HCT116 (cell line): ENCODE measurements around the gene DNAL4. TPM values are rescaled to one million over a fixed set of nuclear protein-coding genes. Genes with fewer than 3 reads are reported as not detected.

Experiments used
- ATAC-seq: fragments of 200-7000 bp; cut with Tn5 transposase; 2 replicates; pipeline ENCODE4 v1.9.1; 2020; ENCODE audit warnings: mild to moderate bottlenecking, moderate library complexity
- BruUV-seq: library from RNA; stranded (reverse); fragments of 400-500 nt; replicated peaks from 2 replicates; lab custom pipeline; 2021; lab: Mats Ljungman, UMichigan
- CTCF ChIA-PET: fragments of 300-600 bp; sonication (Branson Sonifier 250); formaldehyde crosslinking; loops from one replicate; lab custom pipeline; 2021; ENCODE audit warnings: antibody characterized with exemption; lab: Charles Lee
- POLR2A ChIA-PET: fragments of 300-600, 350-600 bp; sonication (Branson Sonifier 250); formaldehyde crosslinking; loops from one replicate; lab custom pipeline; 2021; ENCODE audit warnings: antibody characterized with exemption; lab: Charles Lee
- RAD21 ChIA-PET, 2 experiments: fragments of 300-600 bp; sonication (Branson Sonifier 250); formaldehyde crosslinking; loops; one replicate each; lab custom pipeline; 2023; ENCODE audit warnings: low total read pairs in 2 of 2; ENCODE audit not compliant: uncharacterized antibody in 2 of 2, unreplicated experiment in 2 of 2, low non-redundant PET in 1 of 2; lab: Charles Lee
- DNase-seq: peaks from one replicate; pipeline ENCODE4 v3.0.0-alpha.2; 2010; ENCODE audit warnings: low read depth, low spot score
- H2AFZ ChIP-seq: fragments of 200-600 bp; shearing (Covaris generic), sonication (generic); 2 replicates; pipeline ENCODE4 v1.6.1; 2017; ENCODE audit warnings: low read depth, mixed run types, mixed read lengths, antibody characterized with exemption, low read length; ENCODE audit not compliant: poor library complexity, severe bottlenecking
- H3K27ac ChIP-seq: 2 replicates; pipeline ENCODE4 v1.5.1; 2012; ENCODE audit warnings: low read depth, low read length
- H3K27me3 ChIP-seq: fragments of 200-600 bp; sonication (generic); 2 replicates; pipeline ENCODE4 v1.6.1; 2016; ENCODE audit warnings: mixed run types, low read length, mixed read lengths; ENCODE audit not compliant: insufficient read depth
- H3K36me3 ChIP-seq, 2 experiments: fragments of 200-500 bp in 1 of 2; fragments of 200-600 bp in 1 of 2; sonication (Bioruptor generic) in 1 of 2; sonication (generic) in 1 of 2; 2 replicates each; pipeline versions ENCODE4 v1.5.1 to v1.6.1; 2014 to 2016; ENCODE audit warnings: low read length in 2 of 2, inconsistent platforms in 1 of 2, mixed read lengths in 1 of 2, mixed run types in 1 of 2; ENCODE audit not compliant: insufficient read depth in 2 of 2, control insufficient read depth in 1 of 2
- H3K4me1 ChIP-seq, 2 experiments: fragments of 200-600 bp in 1 of 2; sonication (generic) in 1 of 2; 2 replicates each; pipeline versions ENCODE4 v1.5.1 to v1.6.1; 2012 to 2017; ENCODE audit warnings: low read length in 2 of 2, inconsistent platforms in 1 of 2, mild to moderate bottlenecking in 1 of 2, mixed read lengths in 1 of 2, mixed run types in 1 of 2, moderate library complexity in 1 of 2; ENCODE audit not compliant: insufficient read depth in 2 of 2, control insufficient read depth in 1 of 2
- H3K4me2 ChIP-seq: fragments of 200-600 bp; sonication (generic); 2 replicates; pipeline ENCODE4 v1.6.1; 2017; ENCODE audit warnings: mixed run types, low read length, mixed read lengths
- H3K4me3 ChIP-seq, 2 experiments: fragments of 200-600 bp in 1 of 2; sonication (generic) in 1 of 2; replicated peaks in 1 of 2; 2 replicates each; pipeline ENCODE4 v1.5.1; 2011 to 2016; ENCODE audit warnings: low read length in 2 of 2, control low read depth in 1 of 2, low read depth in 1 of 2, mild to moderate bottlenecking in 1 of 2, mixed read lengths in 1 of 2, mixed run types in 1 of 2
- H3K79me2 ChIP-seq: fragments of 200-600 bp; sonication (generic); 2 replicates; pipeline ENCODE4 v1.6.1; 2017; ENCODE audit warnings: mild to moderate bottlenecking, mixed run types, low read length, moderate library complexity, mixed read lengths; ENCODE audit not compliant: insufficient read depth
- H3K9ac ChIP-seq: fragments of 200-600 bp; sonication (generic); 2 replicates; pipeline ENCODE4 v1.6.1; 2016; ENCODE audit warnings: low read length, mixed read lengths
- H3K9me2 ChIP-seq: fragments of 200-600 bp; sonication (generic), shearing (Covaris generic); 2 replicates; pipeline ENCODE4 v1.6.1; 2017; ENCODE audit warnings: mixed run types, mild to moderate bottlenecking, moderate library complexity; ENCODE audit not compliant: insufficient read depth
- H3K9me3 ChIP-seq, 2 experiments: fragments of 200-500 bp in 1 of 2; fragments of 200-600 bp in 1 of 2; sonication (Bioruptor generic) in 1 of 2; sonication (generic) in 1 of 2; 2 replicates each; pipeline ENCODE4 v1.6.1; 2014 to 2017; ENCODE audit warnings: low read length in 2 of 2, mixed read lengths in 2 of 2, inconsistent platforms in 1 of 2, low read depth in 1 of 2, mild to moderate bottlenecking in 1 of 2, mixed run types in 1 of 2, moderate library complexity in 1 of 2; ENCODE audit not compliant: control insufficient read depth in 1 of 2, insufficient read depth in 1 of 2
- H4K20me1 ChIP-seq: fragments of 200-600 bp; sonication (generic), shearing (Covaris generic); 2 replicates; pipeline ENCODE4 v1.6.1; 2017; ENCODE audit warnings: mixed run types, mild to moderate bottlenecking, moderate library complexity; ENCODE audit not compliant: insufficient read depth
- CBX3 ChIP-seq: IDR thresholded peaks from 2 replicates; pipeline ENCODE4 v1.6.1; 2012; ENCODE audit warnings: low read depth
- CTCF ChIP-seq, 3 experiments: fragments of 200-600 bp in 1 of 3; sonication (generic) in 1 of 3; IDR thresholded peaks in 2 of 3; conservative IDR thresholded peaks in 1 of 3; 2 replicates each; pipeline ENCODE4 v1.5.1; 2012 to 2017; ENCODE audit warnings: low read depth in 2 of 3, low read length in 2 of 3, antibody characterized with exemption in 1 of 3, borderline replicate concordance in 1 of 3, control low read depth in 1 of 3, mild to moderate bottlenecking in 1 of 3, mixed read lengths in 1 of 3, mixed run types in 1 of 3, moderate library complexity in 1 of 3; ENCODE audit not compliant: insufficient read depth in 1 of 3
- EGR1 ChIP-seq: IDR thresholded peaks from 2 replicates; pipeline ENCODE4 v1.6.1; 2012; ENCODE audit warnings: low read depth
- EZH2 ChIP-seq: fragments of 200-600 bp; sonication (generic); IDR thresholded peaks from 2 replicates; pipeline ENCODE4 v1.6.1; 2017; ENCODE audit warnings: antibody characterized with exemption, mixed run types
- FOSL1 ChIP-seq: IDR thresholded peaks from 2 replicates; pipeline ENCODE4 v1.6.1; 2012; ENCODE audit warnings: low read depth
- POLR2A ChIP-seq: IDR thresholded peaks from 2 replicates; pipeline ENCODE4 v1.7.0; 2011; ENCODE audit warnings: borderline replicate concordance; ENCODE audit not compliant: insufficient read depth, insufficient read length; ENCODE audit errors: extremely low read depth
- POLR2AphosphoS5 ChIP-seq: IDR thresholded peaks from 2 replicates; pipeline ENCODE4 v1.6.1; 2011; ENCODE audit warnings: mild to moderate bottlenecking, low read depth, low read length, moderate library complexity
- SIN3A ChIP-seq: IDR thresholded peaks from 2 replicates; pipeline ENCODE4 v1.6.1; 2012; ENCODE audit warnings: low read depth
- TCF7L2 ChIP-seq: IDR thresholded peaks from 2 replicates; pipeline ENCODE4 v1.7.0; 2011; ENCODE audit warnings: borderline replicate concordance, inconsistent platforms; ENCODE audit not compliant: insufficient read depth, insufficient read length; ENCODE audit errors: extremely low read depth
- ZBTB33 ChIP-seq: IDR thresholded peaks from 2 replicates; pipeline ENCODE4 v1.6.1; 2011; ENCODE audit warnings: mild to moderate bottlenecking, low read length, moderate library complexity; ENCODE audit not compliant: insufficient replicate concordance; ENCODE audit errors: extremely low read depth
- ZFX ChIP-seq: fragments of 450-650 bp; IDR thresholded peaks from 2 replicates; pipeline ENCODE4 v1.6.1; 2017
- ZNF274 ChIP-seq: fragments of 200-500 bp; sonication (Bioruptor generic); IDR thresholded peaks from 2 replicates; pipeline ENCODE4 v1.6.1; 2014; ENCODE audit warnings: mild to moderate bottlenecking, low read depth, low read length, inconsistent platforms
- intact Hi-C: fragments of 100-400 bp; cut with micrococcal nuclease; formaldehyde crosslinking; loops from 2 replicates; pipeline ENCODE4 v1.10.0; 2022
- total RNA-seq: library from RNA; stranded (reverse); gene quantifications from one replicate; pipeline ENCODE4 v1.2.1, GENCODE V29; 2021; ENCODE audit not compliant: unreplicated experiment

Gene DNAL4
- total RNA-seq, 1 experiment from 2014 or later: 18.3 TPM

- H3K9me3 ChIP-seq: no peaks in the 10 kb centered on the region
- no TSS peak for BruUV-seq
- ChIA-PET RAD21 (no interaction called here), POLR2A (interaction anchor here (2.1 kb wide), 1 partner anchor 24 kb away, joined by 4 read pairs; no protein-coding TSS in a partner anchor), CTCF (no interaction called here)
- H3K27me3 ChIP-seq: no peaks in the 10 kb centered on the region
- DNase-seq (no peak), ATAC-seq (no peak)
- H3K4me1 ChIP-seq: peaks cover 8 to 20% of the 10 kb centered on the region in 2 experiments
- H3K27ac ChIP-seq: no peak overlapping the region
- no peak overlapping the region for H3K4me2 ChIP-seq
- intact Hi-C loops: no loop called here
- peaks cover 42 to 62% of the 10 kb centered on the region in 2 experiments for H3K36me3 ChIP-seq
- H3K4me3 ChIP-seq: no peak overlapping the region
- TF ChIP-seq ZNF274: no peak
- TF ChIP-seq ZFX: no peak
- TF ChIP-seq TCF7L2: no peak
- no peak for TF ChIP-seq EZH2
- no peak for TF ChIP-seq POLR2A
- no peak for TF ChIP-seq CBX3
- no peak for TF ChIP-seq ZBTB33
- TF ChIP-seq SIN3A: no peak
- no peak for TF ChIP-seq POLR2AphosphoS5
- no peak for TF ChIP-seq CTCF (IDR thresholded peaks at IDR 0.05 in 2 of 3, conservative IDR thresholded peaks at IDR 0.05 in 1 of 3; ENCODE audit: borderline replicate concordance in 1 of 3, insufficient read depth in 1 of 3, low read depth in 2 of 3, low read length in 2 of 3)
- TF ChIP-seq FOSL1: no peak
- TF ChIP-seq EGR1: no peak
- H3K79me2 ChIP-seq: no peaks in the 10 kb centered on the region
- H3K9ac ChIP-seq: no peak overlapping the region
- no peak overlapping the region for H2AFZ ChIP-seq
- no peaks in the 10 kb centered on the region for H4K20me1 ChIP-seq
- H3K9me2 ChIP-seq: no peaks in the 10 kb centered on the region
Observed at GRCh38 chr22:38741576-38741975, 52.4 kb downstream of the DNAL4 start.
